GM18502 (cell line): ENCODE results near the gene PWWP2B.
"Not testable (repeated sequence)": the region's sequence is repeated elsewhere in the genome, so short reads cannot be mapped to it uniquely, and the experiment has no call there.

Source experiments
- ATAC-seq: cut with Tn5 transposase; IDR thresholded peaks from one replicate; pipeline ENCODE4 v1.9.1; 2021; ENCODE audit warnings: mild to moderate bottlenecking; ENCODE audit not compliant: unreplicated experiment, poor library complexity

PWWP2B gene

GRCh38 chr10:132397036-132397541, at the start of gene PWWP2B:
Gene PWWP2B (plus strand): TSS chr10:132397200. CDS start chr10:132397227, 27 bp downstream.
- peak; percentile 47 for ATAC-seq

DNA sequence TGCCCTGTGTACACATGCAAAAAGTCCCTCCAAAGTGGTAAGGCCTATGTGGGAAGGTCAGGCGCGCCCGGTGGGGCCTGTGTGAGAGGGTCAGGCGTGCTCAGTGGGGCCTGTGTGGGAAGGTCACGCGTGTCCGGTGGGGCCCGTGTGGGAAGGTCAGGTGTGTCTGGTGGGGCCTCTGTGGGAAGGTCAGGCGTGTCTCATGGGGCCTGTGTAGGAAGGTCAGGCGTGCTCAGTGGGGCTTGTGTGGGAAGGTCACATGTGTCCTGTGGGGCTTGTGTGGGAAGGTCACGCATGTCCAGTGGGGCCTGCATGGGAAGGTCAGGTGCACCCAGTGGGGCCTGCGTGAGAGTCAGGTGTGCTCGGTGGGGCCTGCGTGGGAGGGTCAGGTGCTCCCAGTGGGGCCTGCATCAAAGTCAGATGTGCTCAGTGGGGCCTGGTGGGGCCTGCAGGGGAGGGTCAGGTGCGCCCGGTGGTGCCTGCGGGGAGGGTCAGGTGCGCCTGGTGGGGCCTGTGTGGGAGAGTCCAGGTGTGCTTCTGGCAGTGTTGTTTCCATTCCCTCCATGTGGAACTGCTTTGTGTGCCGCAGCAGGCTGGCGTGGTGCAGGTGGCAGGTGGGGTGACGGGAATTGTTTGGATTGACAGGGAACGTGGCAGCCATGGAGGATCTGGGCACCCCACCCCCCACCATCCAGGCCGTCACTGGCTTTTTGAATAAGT, 49.6 kb upstream of the PWWP2B start:
- no peak for ATAC-seq

DNA sequence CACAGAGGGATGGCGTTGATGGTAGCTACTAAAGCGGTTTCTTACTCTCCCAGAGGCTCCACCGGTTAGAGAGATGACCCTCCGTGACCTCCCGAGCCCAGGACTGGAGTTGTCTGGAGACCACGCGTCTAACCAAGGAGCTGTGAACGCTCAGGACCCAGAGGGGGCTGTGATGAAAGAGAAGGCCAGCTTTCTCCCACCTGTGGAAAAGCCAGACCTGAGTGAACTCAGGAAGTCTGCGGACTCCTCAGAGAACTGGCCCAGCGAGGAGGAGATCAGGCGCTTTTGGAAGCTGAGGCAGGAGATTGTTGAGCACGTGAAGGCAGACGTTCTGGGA, 49.1 kb upstream of the PWWP2B start:
- no peak for ATAC-seq

- no peak for ATAC-seq
These were observed 47.2 kb upstream of the PWWP2B start for GRCh38 chr10:132349766-132350165.

GRCh38 chr10:132350391-132350790, 46.6 kb upstream of the PWWP2B start:
- no peak for ATAC-seq

GRCh38 chr10:132350946-132351345, 46.1 kb upstream of the PWWP2B start:
- no peak for ATAC-seq

DNA sequence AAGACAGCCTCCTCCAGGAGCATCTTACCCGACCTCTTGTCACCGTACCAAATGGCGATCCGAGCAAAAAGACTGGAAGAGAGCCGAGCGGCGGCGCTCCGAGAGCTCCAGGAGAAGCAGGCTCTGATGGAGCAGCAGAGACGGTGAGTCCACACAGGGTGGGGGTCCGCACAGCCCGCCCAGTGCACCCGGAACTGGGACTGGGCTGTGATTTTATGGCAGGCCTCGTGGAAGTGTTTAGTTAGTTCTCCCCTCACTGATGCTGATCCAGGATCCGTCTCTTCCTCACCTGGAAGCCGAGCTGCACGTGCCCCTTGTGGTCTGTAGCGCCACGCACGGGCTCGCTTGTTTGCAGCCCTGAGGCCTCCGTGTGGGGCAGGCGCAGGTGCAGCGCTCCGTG, 45.4 kb upstream of the PWWP2B start:
- ATAC-seq: no peak

- not testable (repeated sequence) for ATAC-seq
These were observed 44.3 kb upstream of the PWWP2B start for GRCh38 chr10:132352462-132353308.

- ATAC-seq: no peak
These were observed 43.3 kb upstream of the PWWP2B start for GRCh38 chr10:132353456-132354355.

DNA sequence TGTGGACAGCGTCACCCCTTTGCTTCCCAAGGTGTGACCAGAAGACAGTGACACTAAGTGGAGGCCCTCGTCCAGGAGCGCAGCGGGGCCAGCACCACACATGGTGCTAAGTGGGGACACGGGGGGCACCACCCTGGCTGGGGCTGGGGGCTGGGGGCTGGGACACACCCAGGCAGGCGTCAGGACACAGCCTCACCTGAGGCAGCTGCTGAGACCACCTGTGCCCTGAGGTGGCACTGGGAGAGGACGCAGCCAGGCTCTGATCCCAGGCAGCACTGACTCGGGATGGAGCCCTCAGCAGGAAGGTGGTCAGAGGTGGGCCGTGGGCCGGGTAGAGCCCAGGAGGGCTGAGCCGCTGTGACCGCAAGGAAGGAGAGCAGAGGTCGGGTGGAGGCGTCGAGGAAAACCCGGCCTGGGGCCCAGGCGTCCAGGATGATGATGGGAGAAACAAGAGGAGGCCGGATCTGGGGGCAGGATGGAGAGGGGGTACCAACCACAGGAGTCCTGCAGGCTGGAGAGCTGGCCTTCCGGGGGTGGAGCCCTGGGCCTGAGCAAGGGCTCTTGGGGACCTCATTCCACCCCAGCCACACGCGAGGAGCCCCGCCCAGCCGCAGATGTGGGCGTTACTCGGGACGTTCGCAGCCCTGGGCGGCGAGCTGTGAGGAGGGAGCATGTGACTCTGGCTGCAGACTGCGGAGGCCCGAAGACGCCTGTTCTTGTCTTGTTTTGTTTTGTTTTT, 42.5 kb upstream of the PWWP2B start:
- ATAC-seq: no peak

- ATAC-seq: no peak
These were observed 41.7 kb upstream of the PWWP2B start for GRCh38 chr10:132355297-132355696.

- no peak for ATAC-seq
These were observed 41.2 kb upstream of the PWWP2B start for GRCh38 chr10:132355754-132356153.

DNA sequence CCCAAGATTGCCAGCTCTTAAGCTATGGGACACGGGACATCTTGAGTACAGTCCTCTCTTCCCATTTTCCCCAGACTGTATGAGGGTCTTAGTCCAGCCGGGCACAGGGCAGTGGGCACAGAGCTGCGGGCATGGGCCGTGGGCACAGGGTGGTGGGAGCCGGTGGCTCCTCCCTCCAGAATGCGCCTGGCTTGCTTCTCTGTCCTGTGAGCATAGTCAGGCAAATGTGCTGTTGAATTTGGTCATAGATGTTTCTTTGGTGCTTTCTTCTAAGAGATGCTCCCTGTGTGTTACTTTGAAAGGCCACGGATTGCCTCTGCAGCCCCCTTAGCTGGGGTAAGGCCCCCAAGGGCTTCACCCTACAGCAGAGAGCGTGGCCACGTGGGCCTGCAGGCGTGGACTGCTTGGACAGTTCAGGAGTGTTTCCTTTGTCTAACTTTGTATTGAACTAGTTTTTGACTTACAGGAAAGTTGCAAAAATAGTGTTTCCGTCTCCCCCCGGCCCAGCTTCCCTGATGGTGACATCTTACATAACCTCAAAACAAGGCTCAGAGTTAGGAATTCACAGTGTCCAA, 40.3 kb upstream of the PWWP2B start:
- no peak for ATAC-seq

- ATAC-seq: no peak
These were observed 39.5 kb upstream of the PWWP2B start for GRCh38 chr10:132357286-132358058.

- no peak for ATAC-seq
These were observed 37.5 kb upstream of the PWWP2B start for GRCh38 chr10:132359305-132360040.

DNA sequence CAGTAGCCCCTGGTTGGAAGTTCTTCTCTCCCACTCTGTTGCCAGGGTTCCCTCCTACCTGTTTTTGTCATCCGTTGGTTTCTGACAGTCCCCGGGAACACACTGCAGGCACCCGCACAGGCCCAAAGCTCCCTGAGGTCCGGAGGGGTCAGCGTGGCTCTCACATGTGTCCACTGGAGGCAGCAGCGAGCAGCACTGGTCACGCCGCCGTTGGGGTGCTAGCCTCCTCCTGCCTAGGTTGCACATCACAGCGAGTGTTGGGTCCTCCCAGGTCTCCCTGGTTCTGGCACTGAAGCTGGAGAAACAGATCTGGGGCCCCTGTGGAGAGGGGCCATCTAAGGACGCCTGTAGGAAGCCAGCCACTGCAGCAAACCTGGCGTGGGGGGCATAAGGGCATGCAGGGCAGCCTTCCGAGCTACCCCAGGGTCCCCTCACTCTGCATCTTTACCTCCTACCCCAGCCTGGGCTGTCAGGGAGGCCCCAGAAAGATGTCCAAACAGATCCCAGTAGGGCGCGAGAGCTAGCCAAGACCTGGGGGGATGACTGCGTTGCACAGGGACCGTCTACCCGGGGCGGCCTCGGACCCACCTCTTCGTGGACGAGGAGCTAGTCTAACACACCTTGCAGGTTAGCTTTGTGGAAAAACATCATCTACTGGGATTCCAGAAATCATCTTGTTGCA, 36.1 kb upstream of the PWWP2B start:
- no peak for ATAC-seq

GRCh38 chr10:132361581-132362101, 35.4 kb upstream of the PWWP2B start:
- no peak for ATAC-seq
